ENCODE data around the gene BTRC. TPM values are rescaled to one million over a fixed set of nuclear protein-coding genes. Genes with fewer than 3 reads are reported as not detected.

Gene BTRC
- total and polyA plus RNA-seq, 2 donors from 2014 or later = 6.7 to 18.0 TPM

DNA sequence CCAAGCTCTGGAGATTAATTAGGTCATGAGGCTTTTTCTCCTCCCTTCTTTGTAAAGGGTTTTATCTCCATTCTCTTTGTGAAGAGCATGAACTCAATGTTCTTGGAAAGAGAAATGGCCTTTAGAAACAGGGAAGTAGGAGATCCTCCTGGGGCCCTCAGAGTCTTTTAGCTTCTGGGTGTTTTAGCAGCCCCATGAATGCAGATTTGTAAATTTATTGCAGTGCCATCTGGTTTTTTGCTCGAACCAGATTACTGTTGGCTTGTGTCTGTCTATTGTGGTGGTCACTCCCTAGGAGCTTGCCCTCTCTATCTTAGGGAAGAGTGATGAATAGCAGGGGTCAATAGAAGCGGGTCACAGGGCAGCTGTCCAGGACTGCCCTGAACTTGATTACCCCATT lies 110.6 kb downstream of the BTRC start:
- no peaks in the 10 kb centered on the region for H3K4me1 ChIP-seq (ENCODE audit: control insufficient read depth in 2 of 3, insufficient read depth in 2 of 3, low read depth in 1 of 3, low read length in 3 of 3)
- no peak overlapping the region for H3K27ac ChIP-seq (ENCODE audit: low read depth in 2 of 2, low read length in 2 of 2)
- intact Hi-C loops (cut with DNase I) = no loop called here
- H3K36me3 ChIP-seq (ENCODE audit: control insufficient read depth in 2 of 3, insufficient read depth in 3 of 3, low read length in 3 of 3) = no peaks in the 10 kb centered on the region
- no peaks in the 10 kb centered on the region for H3K9me3 ChIP-seq (ENCODE audit: control insufficient read depth in 2 of 3, insufficient read depth in 1 of 3, low read length in 3 of 3)
- no peaks in the 10 kb centered on the region for H3K27me3 ChIP-seq (ENCODE audit: control insufficient read depth, insufficient read depth, low read length)
- DNase-seq (no peak), FAIRE-seq (no peak)
- TF ChIP-seq, protein P1, sequence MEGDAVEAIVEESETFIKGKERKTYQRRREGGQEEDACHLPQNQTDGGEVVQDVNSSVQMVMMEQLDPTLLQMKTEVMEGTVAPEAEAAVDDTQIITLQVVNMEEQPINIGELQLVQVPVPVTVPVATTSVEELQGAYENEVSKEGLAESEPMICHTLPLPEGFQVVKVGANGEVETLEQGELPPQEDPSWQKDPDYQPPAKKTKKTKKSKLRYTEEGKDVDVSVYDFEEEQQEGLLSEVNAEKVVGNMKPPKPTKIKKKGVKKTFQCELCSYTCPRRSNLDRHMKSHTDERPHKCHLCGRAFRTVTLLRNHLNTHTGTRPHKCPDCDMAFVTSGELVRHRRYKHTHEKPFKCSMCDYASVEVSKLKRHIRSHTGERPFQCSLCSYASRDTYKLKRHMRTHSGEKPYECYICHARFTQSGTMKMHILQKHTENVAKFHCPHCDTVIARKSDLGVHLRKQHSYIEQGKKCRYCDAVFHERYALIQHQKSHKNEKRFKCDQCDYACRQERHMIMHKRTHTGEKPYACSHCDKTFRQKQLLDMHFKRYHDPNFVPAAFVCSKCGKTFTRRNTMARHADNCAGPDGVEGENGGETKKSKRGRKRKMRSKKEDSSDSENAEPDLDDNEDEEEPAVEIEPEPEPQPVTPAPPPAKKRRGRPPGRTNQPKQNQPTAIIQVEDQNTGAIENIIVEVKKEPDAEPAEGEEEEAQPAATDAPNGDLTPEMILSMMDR (IDR thresholded peaks at IDR 0.05; ENCODE audit: borderline replicate concordance, extremely low read depth, insufficient read depth) = no peak
- no peak overlapping the region for H3K4me3 ChIP-seq (ENCODE audit: low read length in 3 of 3)
- no peak overlapping the region for H3K9ac ChIP-seq (ENCODE audit: low read length in 3 of 3)

DNA sequence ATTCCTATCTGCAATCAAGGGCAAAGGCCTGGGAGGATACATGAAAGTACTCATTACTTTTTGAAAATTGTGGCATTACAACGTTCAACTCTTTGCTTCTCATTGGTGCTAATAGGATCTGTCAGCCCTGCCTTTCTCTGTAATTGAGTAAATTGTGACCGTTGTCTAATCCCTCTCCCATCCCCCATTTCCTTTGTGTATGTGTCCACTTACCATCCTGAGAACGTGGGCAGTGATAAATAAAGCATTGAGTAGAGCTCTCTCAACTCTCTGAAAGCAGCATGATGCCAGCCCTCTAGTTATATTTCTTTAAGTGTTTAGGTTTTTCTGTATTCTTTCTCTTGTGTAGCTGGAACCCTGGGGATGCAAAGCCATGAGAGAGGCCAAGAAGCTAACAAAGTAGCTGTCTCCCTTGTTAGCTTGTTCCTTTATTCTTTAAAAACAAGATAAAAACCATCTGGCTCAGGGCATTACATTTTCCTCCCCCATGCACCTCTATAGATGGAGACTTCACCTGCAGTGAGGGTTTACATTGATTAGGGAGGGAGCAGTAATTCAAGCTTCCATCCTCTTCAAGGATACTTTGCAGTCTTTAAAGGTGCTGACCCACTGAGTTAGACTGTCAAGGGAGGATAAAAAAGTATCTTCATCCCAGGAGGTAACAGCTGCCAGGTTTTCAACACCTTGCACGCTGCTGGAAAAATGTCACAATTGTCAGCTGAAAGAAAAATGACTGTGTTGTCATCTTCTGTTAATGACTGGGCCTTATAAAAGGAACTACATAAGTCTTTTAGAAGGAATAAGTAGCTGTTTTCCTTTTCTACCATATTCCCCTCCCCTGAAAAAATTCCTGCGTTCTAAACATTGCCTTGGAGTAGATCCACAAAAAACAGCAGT lies 112.3 kb downstream of the BTRC start:
- H3K36me3 ChIP-seq (ENCODE audit: control insufficient read depth in 2 of 3, insufficient read depth in 3 of 3, low read length in 3 of 3) = no peaks in the 10 kb centered on the region
- no peaks in the 10 kb centered on the region for H3K4me1 ChIP-seq (ENCODE audit: control insufficient read depth in 2 of 3, insufficient read depth in 2 of 3, low read depth in 1 of 3, low read length in 3 of 3)
- TF ChIP-seq, protein P1 (IDR thresholded peaks at IDR 0.05; ENCODE audit: borderline replicate concordance, extremely low read depth, insufficient read depth) = no peak
- no peak for DNase-seq
- intact Hi-C loops (cut with DNase I) = no loop called here
- no peaks in the 10 kb centered on the region for H3K27me3 ChIP-seq (ENCODE audit: control insufficient read depth, insufficient read depth, low read length)
- no peak overlapping the region for H3K4me3 ChIP-seq (ENCODE audit: low read length in 3 of 3)
- H3K27ac ChIP-seq (ENCODE audit: low read depth in 2 of 2, low read length in 2 of 2) = no peak overlapping the region
- no peak overlapping the region for H3K9ac ChIP-seq (ENCODE audit: low read length in 3 of 3)
- FAIRE-seq = no peak
- H3K9me3 ChIP-seq (ENCODE audit: control insufficient read depth in 2 of 3, insufficient read depth in 1 of 3, low read length in 3 of 3) = no peaks in the 10 kb centered on the region

DNA sequence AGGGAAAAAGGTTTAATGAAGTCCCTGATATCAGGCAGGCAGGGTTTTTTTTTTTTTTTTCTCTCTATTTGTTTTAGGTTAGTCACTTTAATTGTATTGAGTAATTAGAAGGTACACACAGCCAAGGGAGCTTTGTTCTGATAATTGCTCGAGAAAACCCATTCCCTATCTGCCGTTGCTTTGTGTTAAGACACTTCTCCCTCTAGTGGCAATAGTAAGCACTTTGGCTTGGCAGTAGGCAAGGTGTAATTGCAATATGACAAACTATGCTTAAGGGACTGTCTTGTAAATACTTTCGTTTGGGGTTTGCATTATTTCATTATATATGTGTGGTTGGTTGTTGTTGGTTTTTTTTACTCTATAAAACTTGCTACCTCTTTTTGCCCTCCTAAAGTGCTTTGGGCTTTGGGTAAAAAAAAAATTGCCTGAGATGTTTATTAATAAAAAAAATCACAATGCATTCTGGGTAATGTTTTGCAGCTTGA lies 113.4 kb downstream of the BTRC start:
- intact Hi-C loops (cut with DNase I) = no loop called here
- Histone ChIP-seq H3K4me3 (ENCODE audit: low read length in 3 of 3) (no peak overlapping the region), H3K9ac (ENCODE audit: low read length in 3 of 3) (no peak overlapping the region), H3K9me3 (ENCODE audit: control insufficient read depth in 2 of 3, insufficient read depth in 1 of 3, low read length in 3 of 3) (no peaks in the 10 kb centered on the region), H3K36me3 (ENCODE audit: control insufficient read depth in 2 of 3, insufficient read depth in 3 of 3, low read length in 3 of 3) (no peaks in the 10 kb centered on the region), H3K27ac (ENCODE audit: low read depth in 2 of 2, low read length in 2 of 2) (no peak overlapping the region), H3K4me1 (ENCODE audit: control insufficient read depth in 2 of 3, insufficient read depth in 2 of 3, low read depth in 1 of 3, low read length in 3 of 3) (no peaks in the 10 kb centered on the region), H3K27me3 (ENCODE audit: control insufficient read depth, insufficient read depth, low read length) (no peaks in the 10 kb centered on the region)
- DNase-seq (peak in 2 of 5 donors; percentile 77 to 84), FAIRE-seq (peak; percentile 83)
- TF ChIP-seq, protein P1 (IDR thresholded peaks at IDR 0.05; ENCODE audit: borderline replicate concordance, extremely low read depth, insufficient read depth) = peak; percentile 70

All from kidney (tissue), 14 donors.